GM21367 (cell line): ENCODE results near the gene INSL3.
"Not testable (repeated sequence)": the region's sequence is repeated elsewhere in the genome, so short reads cannot be mapped to it uniquely, and the experiment has no call there.

Source experiments
- ATAC-seq: cut with Tn5 transposase; IDR thresholded peaks from one replicate; pipeline ENCODE4 v1.9.1; 2021; ENCODE audit not compliant: unreplicated experiment

INSL3 gene

DNA sequence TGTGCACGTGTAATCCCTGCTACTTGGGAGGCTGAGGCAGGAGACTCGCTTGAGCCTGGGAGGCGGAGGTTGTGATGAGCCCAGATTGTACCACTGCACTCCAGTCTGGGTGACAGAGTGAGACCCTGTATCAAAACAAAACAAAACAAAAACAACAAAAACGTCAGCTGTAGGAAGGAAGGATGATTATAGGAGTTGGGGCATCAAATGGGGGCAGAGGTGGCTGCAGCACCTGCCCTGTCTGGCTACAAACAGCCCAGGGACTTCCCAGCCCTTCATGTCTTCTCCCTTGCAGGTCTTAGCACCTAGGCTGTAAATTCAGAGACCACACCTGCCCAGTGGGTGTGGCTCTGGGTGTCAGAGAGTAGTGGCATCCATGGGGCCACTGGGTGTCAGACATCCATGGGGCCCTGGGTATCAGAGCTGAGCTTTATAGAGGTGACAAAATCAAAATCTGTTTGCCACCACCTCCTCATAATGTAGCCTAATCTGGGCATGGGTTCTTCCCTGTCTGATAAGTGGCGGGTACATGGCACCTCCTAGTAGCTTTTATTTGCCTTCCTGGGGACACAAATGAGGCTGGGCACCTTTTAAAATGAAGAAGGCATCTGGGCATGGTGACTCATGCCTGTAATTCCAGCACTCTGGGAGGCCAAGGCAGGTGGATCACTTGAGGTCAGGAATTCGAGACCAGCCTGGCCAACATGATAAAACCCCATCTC lies 31.1 kb downstream of the INSL3 start:
- no peak for ATAC-seq

- no peak for ATAC-seq
These were observed 32.7 kb downstream of the INSL3 start for GRCh38 chr19:17788632-17789031.

DNA sequence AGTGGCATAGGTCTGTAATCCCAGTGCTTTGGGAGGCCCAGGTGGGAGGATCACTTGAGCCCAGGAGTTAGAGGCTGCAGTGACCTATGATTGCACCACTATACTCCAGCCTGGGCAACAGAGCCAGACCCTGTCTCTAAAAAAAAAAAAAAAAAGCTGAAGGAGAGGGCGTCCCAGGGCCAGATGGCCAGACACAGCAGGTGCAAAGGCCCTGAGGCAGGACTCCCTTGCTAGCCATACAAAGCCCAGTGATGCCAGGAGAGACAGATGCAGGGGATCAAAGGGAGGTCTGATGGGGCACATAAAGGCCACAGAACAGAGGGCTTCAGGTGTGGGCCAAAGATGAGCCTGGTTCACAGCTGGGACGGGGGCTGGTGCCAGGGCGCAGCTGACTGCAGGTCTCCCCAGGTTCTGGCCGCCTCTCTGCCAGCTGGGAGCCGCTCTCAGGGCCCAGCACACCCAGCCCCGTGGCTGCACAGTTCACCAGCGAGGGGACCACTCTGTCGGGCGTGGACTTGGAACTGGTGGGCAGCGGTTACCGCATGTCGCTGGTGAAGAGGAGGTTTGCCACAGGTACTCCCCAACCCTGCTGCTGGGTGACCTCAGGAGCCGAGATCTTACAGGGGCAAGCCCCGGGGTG lies 33.9 kb downstream of the INSL3 start:
- ATAC-seq, result no peak

GRCh38 chr19:17784201-17785008 lies 36.9 kb downstream of the INSL3 start:
- no peak for ATAC-seq

- ATAC-seq, result not testable (repeated sequence)
These were observed 37.6 kb downstream of the INSL3 start for GRCh38 chr19:17783721-17784120.

GRCh38 chr19:17780781-17781180 lies 40.5 kb downstream of the INSL3 start:
- ATAC-seq, result no peak

DNA sequence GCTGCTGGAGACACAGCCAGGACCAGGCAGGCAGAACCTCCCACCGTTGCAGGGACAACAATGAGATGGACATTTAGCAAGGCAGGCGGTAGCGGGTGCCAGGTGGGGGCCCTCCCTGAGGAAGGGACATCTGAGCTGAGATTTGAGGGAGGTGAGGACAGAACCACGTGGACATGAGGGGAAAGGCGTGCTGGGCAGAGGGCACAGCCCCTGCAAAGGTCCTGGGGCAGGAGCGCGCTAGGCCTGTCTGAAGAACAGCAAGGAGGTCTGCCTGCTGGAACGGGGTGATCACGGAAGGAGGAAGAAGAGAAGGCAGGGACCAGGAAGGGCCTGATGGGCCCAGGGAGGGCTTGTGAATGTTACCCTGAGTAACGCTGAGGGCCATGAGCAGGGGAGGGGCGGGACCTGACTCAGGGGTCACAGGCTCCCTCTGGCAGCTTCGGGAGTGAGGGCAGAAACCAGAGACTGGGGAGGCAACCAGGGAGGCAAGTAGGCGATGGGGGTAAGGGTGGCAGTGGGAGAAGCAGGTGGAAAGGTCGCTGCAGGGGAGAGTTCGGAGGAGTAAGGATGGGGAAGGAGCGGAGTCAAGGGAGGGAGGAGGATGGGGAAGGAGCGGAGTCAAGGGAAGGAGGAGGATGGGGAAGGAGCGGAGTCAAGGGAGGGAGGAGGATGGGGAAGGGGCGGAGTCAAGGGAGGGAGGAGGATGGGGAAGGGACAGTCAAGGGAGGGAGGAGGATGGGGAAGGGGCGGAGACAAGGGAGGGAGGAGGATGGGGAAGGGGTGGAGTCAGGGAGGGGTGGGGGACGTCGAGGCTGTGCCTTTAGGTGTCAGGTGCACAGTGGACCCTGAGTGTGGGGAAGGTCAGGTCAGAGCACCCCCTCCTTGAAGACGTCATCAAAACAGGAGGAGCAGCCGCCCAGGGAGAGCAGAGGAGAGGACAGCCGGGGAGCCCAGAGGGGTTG lies 42.1 kb downstream of the INSL3 start:
- ATAC-seq, result no peak

DNA sequence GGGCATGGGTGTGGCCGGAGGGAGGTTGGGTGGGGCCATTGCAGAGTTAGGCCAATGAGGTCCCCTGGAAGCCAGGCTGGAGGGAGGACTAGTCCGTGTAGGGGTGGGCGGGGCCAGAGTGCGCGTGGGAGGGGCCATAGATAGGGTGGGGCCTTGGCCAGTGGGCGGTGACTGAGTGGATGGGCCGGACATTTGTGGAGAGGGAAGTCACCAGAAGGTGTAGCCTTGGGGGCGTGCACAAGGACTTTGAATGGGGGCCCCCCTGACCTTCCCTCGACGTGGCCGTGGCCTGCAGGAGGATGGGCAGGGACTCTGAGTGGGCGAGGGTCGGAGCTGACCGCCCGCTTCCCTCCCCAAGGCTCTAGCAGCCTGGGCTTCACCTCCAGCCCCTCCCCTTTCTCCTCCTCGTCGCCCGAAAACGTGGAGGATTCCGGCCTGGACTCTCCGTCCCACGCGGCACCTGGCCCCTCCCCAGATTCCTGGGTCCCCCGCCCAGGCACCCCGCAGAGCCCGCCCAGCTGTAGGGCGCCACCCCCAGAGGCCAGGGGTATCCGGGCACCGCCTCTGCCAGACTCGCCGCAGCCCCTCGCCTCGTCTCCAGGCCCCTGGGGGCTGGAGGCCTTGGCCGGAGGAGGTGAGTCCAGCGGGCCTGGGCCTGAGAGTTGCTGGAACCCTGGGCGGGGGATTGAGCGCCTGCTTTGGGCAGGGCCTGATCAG lies 42.9 kb downstream of the INSL3 start:
- no peak for ATAC-seq

DNA sequence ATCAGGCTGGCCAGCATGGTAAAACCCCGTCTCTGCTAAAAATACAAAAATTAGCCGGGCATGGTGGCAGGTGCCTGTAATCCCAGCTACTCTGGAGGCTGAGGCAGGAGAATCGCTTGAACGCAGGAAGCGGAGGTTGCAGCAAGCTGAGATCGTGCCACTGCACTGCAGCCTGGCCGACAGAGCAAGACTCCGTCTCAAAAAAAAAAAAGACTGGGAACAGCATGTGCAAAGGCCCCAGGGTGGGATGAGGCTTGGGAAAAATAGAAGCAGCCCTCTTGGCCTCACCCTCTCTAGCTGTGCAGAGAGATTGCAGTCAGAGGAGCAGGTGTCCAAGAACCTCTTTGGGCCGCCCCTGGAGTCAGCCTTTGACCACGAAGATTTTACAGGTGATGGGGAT lies 43.5 kb downstream of the INSL3 start:
- ATAC-seq, result not testable (repeated sequence)

DNA sequence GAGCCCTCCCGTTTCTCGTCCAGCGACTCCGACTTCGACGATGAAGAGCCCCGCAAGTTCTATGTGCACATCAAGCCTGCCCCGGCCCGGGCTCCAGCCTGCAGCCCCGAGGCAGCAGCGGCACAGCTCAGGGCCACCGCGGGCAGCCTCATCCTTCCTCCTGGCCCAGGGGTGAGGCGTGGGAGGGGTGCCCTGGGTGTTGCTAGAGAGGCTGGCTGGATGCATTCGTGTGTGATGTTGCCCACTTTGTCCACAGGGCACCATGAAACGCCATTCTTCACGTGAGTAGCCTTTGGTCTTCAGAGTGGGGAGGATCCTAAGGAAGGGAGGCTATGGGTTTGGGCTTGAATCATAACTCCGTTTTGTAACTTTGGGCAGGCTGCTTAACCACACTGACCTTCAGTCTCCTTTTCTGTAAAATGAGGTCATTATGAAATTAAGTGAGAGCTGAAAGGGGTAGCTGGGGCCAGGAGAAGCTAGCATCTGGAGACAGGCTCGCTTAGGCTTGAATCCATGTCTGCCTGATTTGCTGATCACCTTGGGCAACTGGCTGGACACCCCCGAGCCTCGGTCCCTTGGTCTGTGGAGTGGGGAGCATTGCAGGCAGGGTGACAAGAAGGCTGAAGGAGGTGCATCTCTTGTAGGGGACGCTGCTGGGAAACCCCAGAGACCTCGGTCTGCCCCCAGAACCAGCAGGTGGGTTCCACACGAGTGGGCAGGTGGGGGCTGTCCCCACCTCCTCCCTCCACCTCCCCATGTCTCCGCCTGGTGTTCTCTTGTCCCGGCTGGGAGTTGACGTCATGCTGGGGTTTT lies 45.1 kb downstream of the INSL3 start:
- no peak for ATAC-seq

- ATAC-seq, result no peak
These were observed 45.9 kb downstream of the INSL3 start for GRCh38 chr19:17775245-17775927.

DNA sequence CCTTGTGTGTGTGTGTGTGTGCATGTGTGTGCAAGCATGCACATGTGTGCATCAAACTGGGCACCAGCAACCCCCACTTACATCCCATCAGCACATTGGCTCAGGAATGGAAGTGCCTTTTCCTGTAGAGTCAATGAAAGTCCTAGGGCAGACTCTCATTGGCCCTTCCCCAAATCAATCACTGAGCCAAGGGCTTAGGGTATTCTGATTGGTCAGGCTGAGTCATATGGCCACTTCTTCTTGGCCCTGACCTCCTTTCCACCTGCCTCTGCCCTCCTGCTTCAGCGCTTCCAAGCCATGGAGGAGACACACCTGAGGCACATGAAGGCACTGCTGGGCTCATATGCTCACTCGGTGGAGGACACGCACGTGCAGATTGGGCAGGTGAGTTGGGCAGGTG lies 49.1 kb downstream of the INSL3 start:
- ATAC-seq, result no peak

DNA sequence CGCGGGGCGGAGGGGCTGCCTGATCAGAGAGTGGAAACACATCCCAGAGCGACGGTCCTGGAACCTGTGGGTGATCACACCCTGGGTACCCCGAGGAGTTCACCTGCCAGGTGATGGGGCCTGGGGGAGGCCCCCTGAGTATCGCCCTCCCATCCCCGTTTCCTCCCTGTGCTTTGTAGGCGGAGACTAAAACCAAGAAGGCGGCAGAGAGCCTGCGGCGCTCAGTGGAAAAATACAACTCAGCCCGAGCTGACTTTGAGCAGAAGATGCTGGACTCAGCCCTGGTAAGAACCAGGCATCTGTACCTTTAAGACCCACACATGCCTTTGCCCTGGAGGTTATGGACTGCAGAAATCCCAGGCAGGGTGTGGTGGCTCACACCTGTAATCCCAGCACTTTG lies 50.7 kb downstream of the INSL3 start:
- no peak for ATAC-seq

DNA sequence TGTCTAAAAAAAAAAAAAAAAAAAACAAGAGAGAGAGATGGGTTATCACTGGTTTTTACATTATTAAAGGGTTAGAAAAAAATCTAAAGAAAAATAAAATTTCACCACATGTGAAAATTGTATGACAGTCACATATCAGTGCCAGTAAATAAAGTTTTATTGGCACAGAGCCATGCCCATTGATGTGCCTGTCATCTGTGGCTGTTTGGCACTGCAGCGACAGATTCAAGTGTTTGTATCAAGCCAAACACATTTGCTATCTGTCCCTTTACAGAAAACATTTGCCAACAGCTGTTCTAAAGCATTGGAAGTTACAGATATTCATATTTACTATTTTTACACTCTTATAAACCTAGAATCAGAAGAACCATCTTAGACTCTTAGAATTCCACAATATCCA lies 53.8 kb downstream of the INSL3 start:
- no peak for ATAC-seq

DNA sequence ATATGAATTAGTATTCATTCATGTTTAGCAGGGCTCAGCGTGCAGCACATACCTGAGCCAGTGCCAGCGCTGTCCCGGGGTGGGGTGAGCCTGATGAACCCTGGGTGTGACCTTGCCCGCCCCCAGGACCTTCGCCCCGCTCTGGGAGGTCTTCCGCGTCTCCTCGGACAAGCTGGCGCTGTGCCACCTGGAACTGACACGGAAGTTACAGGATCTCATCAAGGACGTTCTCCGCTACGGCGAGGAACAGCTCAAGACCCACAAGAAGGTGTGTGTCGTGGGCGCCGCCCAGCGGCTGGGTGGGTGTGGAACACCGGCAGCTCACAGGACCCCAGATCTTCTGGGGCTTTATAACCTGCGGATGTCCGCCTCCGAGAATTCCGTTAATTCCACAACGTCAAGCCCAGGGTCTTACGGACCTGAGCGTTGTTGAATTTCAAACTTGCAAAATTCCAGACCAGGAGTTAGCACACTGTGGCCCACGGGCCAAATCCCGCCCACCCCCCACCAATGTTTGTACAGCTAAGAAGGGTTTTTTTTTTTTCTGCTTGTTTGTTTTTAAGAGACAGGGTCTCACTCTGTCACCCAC lies 54.7 kb downstream of the INSL3 start:
- no peak for ATAC-seq
